PC-9 (cell line): ENCODE measurements around the gene RBM33. TPM values are rescaled to one million over a fixed set of nuclear protein-coding genes. Genes with fewer than 3 reads are reported as not detected.
A peak's percentile ranks its signal among the peaks of the same experiment; 100 is the strongest.

ENCODE experiments used
- BruUV-seq: library from RNA; stranded (reverse); fragments of 400-500 nt; replicated peaks from 2 replicates; lab custom pipeline; 2021; lab: Mats Ljungman, UMichigan
- CTCF ChIA-PET: fragments of 300-600 bp; sonication (Branson Sonifier 250); formaldehyde crosslinking; loops from one replicate; lab custom pipeline; 2022; ENCODE audit warnings: antibody characterized with exemption; lab: Charles Lee
- POLR2A ChIA-PET: fragments of 300-600 bp; sonication (Branson Sonifier 250); formaldehyde crosslinking; loops from one replicate; lab custom pipeline; 2022; ENCODE audit warnings: antibody characterized with exemption; ENCODE audit not compliant: unreplicated experiment; lab: Charles Lee
- DNase-seq, 2 experiments: peaks; one replicate each; pipeline versions ENCODE4 v3.0.0 to v3.0.0-alpha.2; 2015 to 2022; ENCODE audit warnings: mixed read lengths in 1 of 2
- H2AFZ ChIP-seq: fragments of 200-600 bp; sonication (generic); 2 replicates; pipeline ENCODE4 v1.8.1; 2017; ENCODE audit warnings: antibody characterized with exemption
- H3F3A ChIP-seq: fragments of 200-600 bp; sonication (generic); 2 replicates; pipeline ENCODE4 v1.8.1; 2017; ENCODE audit warnings: antibody characterized with exemption, mild to moderate bottlenecking, low read depth; ENCODE audit not compliant: insufficient read depth
- H3K27ac ChIP-seq: fragments of 200-600 bp; sonication (generic); 2 replicates; pipeline ENCODE4 v1.6.1; 2016; ENCODE audit warnings: mixed run types
- H3K27me3 ChIP-seq: fragments of 200-600 bp; sonication (generic); 2 replicates; pipeline ENCODE4 v1.6.1; 2016; ENCODE audit warnings: low read depth, mixed run types; ENCODE audit not compliant: insufficient read depth
- H3K36me3 ChIP-seq: fragments of 200-600 bp; sonication (generic); 2 replicates; pipeline ENCODE4 v1.6.1; 2016; ENCODE audit warnings: low read depth, mixed run types
- H3K4me1 ChIP-seq: fragments of 200-600 bp; sonication (generic); replicated peaks from 2 replicates; pipeline ENCODE4 v1.6.1; 2016; ENCODE audit warnings: mixed run types; ENCODE audit not compliant: insufficient read depth
- H3K4me2 ChIP-seq: fragments of 200-600 bp; sonication (generic); 2 replicates; pipeline ENCODE4 v1.6.1; 2017; ENCODE audit warnings: mixed run types
- H3K4me3 ChIP-seq: fragments of 200-600 bp; sonication (generic); 2 replicates; pipeline ENCODE4 v1.6.1; 2016; ENCODE audit warnings: mixed run types
- H3K79me2 ChIP-seq: fragments of 200-600 bp; sonication (generic); 2 replicates; pipeline ENCODE4 v1.6.1; 2017; ENCODE audit warnings: low read depth, mixed run types
- H3K9me2 ChIP-seq: fragments of 200-600 bp; sonication (generic); 2 replicates; pipeline ENCODE4 v1.8.1; 2017; ENCODE audit warnings: mild to moderate bottlenecking; ENCODE audit not compliant: insufficient read depth
- H3K9me3 ChIP-seq: fragments of 200-600 bp; sonication (generic); 2 replicates; pipeline ENCODE4 v1.8.1; 2016; ENCODE audit warnings: low read depth; ENCODE audit not compliant: insufficient read depth
- H4K20me1 ChIP-seq: fragments of 200-600 bp; sonication (generic); 2 replicates; pipeline ENCODE4 v1.8.1; 2017; ENCODE audit not compliant: insufficient read depth
- EZH2 ChIP-seq: fragments of 200-600 bp; sonication (generic); IDR thresholded peaks from 2 replicates; pipeline ENCODE4 v1.8.0; 2017; ENCODE audit warnings: antibody characterized with exemption, low read depth
- intact Hi-C: fragments of 100-400 bp; cut with micrococcal nuclease; formaldehyde crosslinking; loops from one replicate; pipeline ENCODE4 v1.10.0; 2022; ENCODE audit not compliant: unreplicated experiment
- total RNA-seq: library from RNA; stranded (reverse); gene quantifications from 2 replicates; pipeline ENCODE4 v1.2.3, GENCODE V29; 2021
- TF ChIP-seq, protein P1 (sequence below): fragments of 200-600 bp; sonication (generic); conservative IDR thresholded peaks from 2 replicates; pipeline ENCODE4 v1.6.1; 2017; ENCODE audit warnings: mixed run types, antibody characterized with exemption, mild to moderate bottlenecking, moderate library complexity

RBM33 gene
- total RNA-seq, 1 experiment from 2014 or later, result 85.7 TPM

DNA sequence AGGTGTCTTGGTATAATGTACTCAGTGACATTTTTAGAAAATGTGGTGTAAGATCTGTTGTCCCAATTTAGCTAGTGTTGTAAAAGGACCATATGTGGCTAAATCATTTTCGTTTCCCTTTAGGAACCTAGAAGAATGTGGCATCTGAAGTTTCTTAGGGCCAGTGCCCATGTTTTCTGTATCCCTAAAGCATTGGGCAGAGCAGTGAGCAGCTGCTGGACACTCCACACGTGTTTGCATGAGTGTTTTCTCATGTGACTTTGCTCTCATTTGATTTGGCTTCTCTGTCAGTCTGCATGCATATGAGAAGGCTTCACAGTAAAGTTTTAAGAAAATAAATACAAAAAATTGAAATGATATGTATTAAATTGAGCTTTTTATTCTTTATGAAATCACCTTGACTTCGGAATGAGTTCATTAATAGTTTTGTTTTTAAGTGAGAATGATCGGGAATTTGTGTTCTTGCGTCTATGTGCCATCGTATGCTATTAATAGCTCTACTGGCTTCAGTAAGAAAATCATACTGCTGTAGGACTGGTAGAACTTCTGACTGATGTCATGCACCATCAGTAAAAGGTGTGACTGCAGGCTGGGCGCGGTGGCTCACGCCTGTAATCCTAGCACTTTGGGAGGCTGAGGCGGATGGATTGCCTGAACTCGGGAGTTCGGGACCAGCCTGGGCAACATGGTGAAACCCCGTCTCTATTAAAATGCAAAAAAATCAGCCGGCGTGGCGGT is 61.3 kb downstream of the RBM33 start:
- H3K36me3 ChIP-seq, result peaks cover 53% of the 10 kb centered on the region
- ChIA-PET POLR2A (no interaction called here), CTCF (no interaction called here)

DNA sequence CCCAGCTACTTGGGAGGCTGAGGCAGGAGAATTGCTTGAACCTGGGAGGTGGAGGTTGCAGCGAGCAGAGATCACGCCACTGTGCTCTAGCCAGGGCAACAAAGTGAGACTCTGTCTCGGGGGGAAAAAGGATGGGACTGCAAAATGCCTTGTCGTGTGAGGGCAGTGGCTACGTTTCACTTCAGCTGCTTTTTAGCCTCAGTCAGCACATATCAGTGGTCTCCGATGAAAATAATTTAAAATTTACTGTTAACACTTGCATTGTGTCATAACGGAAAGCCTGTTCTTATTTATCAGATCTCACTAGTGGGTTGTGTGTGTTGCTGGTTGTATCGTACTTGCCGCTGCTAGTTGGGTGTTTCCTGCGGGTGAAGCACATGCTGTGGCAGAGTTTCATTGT is 61.9 kb downstream of the RBM33 start:
- ChIA-PET CTCF (no interaction called here), POLR2A (no interaction called here)
- no peak for DNase-seq
- no peak overlapping the region for H3K27ac ChIP-seq
- H3K4me1 ChIP-seq, result peaks cover 14% of the 10 kb centered on the region
- intact Hi-C loops, result no loop called here
- H3K79me2 ChIP-seq, result 0 out of 2 replicates have a peak, but pooled peaks cover 10% of the 10 kb centered on the region
- H3K36me3 ChIP-seq, result peaks cover 53% of the 10 kb centered on the region
- no TSS peak for BruUV-seq
- no peaks in the 10 kb centered on the region for H3K9me3 ChIP-seq
- peaks cover 52% of the 10 kb centered on the region for H4K20me1 ChIP-seq
- H3K9me2 ChIP-seq, result no peaks in the 10 kb centered on the region
- H3K4me2 ChIP-seq, result no peak overlapping the region
- H2AFZ ChIP-seq, result no peak overlapping the region
- H3F3A ChIP-seq, result peaks cover 8% of the 10 kb centered on the region; the same call in 1 of the 2 replicates
- H3K4me3 ChIP-seq, result no peak overlapping the region
- H3K27me3 ChIP-seq, result no peaks in the 10 kb centered on the region
- TF ChIP-seq EZH2, result no peak
- TF ChIP-seq, protein P1, sequence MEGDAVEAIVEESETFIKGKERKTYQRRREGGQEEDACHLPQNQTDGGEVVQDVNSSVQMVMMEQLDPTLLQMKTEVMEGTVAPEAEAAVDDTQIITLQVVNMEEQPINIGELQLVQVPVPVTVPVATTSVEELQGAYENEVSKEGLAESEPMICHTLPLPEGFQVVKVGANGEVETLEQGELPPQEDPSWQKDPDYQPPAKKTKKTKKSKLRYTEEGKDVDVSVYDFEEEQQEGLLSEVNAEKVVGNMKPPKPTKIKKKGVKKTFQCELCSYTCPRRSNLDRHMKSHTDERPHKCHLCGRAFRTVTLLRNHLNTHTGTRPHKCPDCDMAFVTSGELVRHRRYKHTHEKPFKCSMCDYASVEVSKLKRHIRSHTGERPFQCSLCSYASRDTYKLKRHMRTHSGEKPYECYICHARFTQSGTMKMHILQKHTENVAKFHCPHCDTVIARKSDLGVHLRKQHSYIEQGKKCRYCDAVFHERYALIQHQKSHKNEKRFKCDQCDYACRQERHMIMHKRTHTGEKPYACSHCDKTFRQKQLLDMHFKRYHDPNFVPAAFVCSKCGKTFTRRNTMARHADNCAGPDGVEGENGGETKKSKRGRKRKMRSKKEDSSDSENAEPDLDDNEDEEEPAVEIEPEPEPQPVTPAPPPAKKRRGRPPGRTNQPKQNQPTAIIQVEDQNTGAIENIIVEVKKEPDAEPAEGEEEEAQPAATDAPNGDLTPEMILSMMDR, result no peak

More for the DNA sequence above, 61.3 kb downstream of the RBM33 start:
- TF ChIP-seq, protein P1, result no peak
- TF ChIP-seq EZH2, result no peak
- H3K4me3 ChIP-seq, result no peak overlapping the region
- no peak overlapping the region for H2AFZ ChIP-seq
- H3K9me3 ChIP-seq, result no peaks in the 10 kb centered on the region
- intact Hi-C loops, result no loop called here
- peaks cover 51% of the 10 kb centered on the region for H4K20me1 ChIP-seq
- H3K4me2 ChIP-seq, result no peak overlapping the region
- H3F3A ChIP-seq, result peaks cover 8% of the 10 kb centered on the region; the same call in 1 of the 2 replicates
- peaks cover 14% of the 10 kb centered on the region for H3K4me1 ChIP-seq
- 0 out of 2 replicates have a peak, but pooled peaks cover 10% of the 10 kb centered on the region for H3K79me2 ChIP-seq
- DNase-seq, result no peak
- BruUV-seq, result no TSS peak
- no peak overlapping the region for H3K27ac ChIP-seq
- H3K27me3 ChIP-seq, result no peaks in the 10 kb centered on the region
- no peaks in the 10 kb centered on the region for H3K9me2 ChIP-seq

DNA sequence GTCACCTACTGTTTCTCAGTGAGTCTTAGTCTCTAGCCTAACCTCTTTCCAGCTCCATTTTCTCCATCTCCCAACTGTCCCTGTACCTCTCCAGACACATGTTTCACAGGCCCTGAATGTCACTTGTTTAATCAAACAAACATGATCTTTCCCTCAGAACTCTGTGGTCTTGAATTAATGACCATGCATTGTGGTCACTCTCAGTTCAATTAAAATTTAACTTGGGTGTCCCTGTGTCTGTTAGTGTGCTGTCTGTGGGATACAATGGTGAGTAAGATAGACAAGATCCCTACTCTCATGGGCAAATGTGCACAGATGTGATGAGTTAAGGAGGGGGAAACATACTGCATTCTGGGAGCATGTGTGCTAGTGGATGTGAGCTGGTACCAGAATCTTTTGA is 65.0 kb downstream of the RBM33 start:
- H3K9me3 ChIP-seq, result no peaks in the 10 kb centered on the region
- H3K4me1 ChIP-seq, result no peaks in the 10 kb centered on the region
- H3K27ac ChIP-seq, result no peak overlapping the region
- BruUV-seq, result TSS peak; percentile 7
- H3K4me2 ChIP-seq, result no peak overlapping the region
- no peak for DNase-seq
- intact Hi-C loops, result no loop called here
- ChIA-PET POLR2A (interaction anchor here (0.5 kb wide), 1 partner anchor 13 kb away, joined by 4 read pairs; no protein-coding TSS in a partner anchor), CTCF (no interaction called here)
- H3F3A ChIP-seq, result no peaks in the 10 kb centered on the region
- peaks cover 51% of the 10 kb centered on the region for H3K36me3 ChIP-seq
- H3K9me2 ChIP-seq, result no peaks in the 10 kb centered on the region
- TF ChIP-seq EZH2, result no peak
- TF ChIP-seq, protein P1, result no peak
- peaks cover 59% of the 10 kb centered on the region for H4K20me1 ChIP-seq
- H3K4me3 ChIP-seq, result no peak overlapping the region
- H3K27me3 ChIP-seq, result no peaks in the 10 kb centered on the region
- H2AFZ ChIP-seq, result no peak overlapping the region
- 0 out of 2 replicates have a peak, but pooled peaks cover 13% of the 10 kb centered on the region for H3K79me2 ChIP-seq
